Gastrocnemius medialis (tissue), 4 donors: ENCODE measurements around the gene MAS1L.

Experiments
- CTCF ChIP-seq, 5 experiments: fragments of 450-650 bp in 3 of 5; fragments of 200-600 bp in 2 of 5; sonication (generic) in 2 of 5; IDR thresholded peaks in 4 of 5; conservative IDR thresholded peaks in 1 of 5; 1 replicate in 4 of 5; 2 replicates in 1 of 5; pipeline ENCODE4 v1.5.1; 2016 to 2019; ENCODE audit warnings: antibody characterized with exemption in 5 of 5, mild to moderate bottlenecking in 3 of 5, moderate library complexity in 3 of 5
- POLR2A ChIP-seq, 2 donors: fragments of 450-650 bp; IDR thresholded peaks; one replicate each; pipeline ENCODE4 v1.6.1; 2017; ENCODE audit warnings: antibody characterized with exemption in 2 of 2, mild to moderate bottlenecking in 2 of 2, moderate library complexity in 2 of 2

GRCh38 chr6:29465279-29465678 is 22.5 kb downstream of the MAS1L start:
- TF ChIP-seq POLR2A (IDR thresholded peaks at IDR 0.05) (no peak), CTCF (IDR thresholded peaks at IDR 0.05 in 4 of 5, conservative IDR thresholded peaks at IDR 0.05 in 1 of 5) (no peak)
